KMS-11 (cell line): ENCODE measurements around the gene MTA1.

ENCODE experiments used
- H2AFZ ChIP-seq: fragments of 200-600 bp; sonication (generic); 2 replicates; pipeline ENCODE4 v1.6.1; 2016; ENCODE audit warnings: antibody characterized with exemption, mixed run types, low read depth
- H3K27ac ChIP-seq: fragments of 200-600 bp; sonication (generic); 2 replicates; pipeline ENCODE4 v1.6.1; 2016; ENCODE audit warnings: mild to moderate bottlenecking, mixed run types
- H3K27me3 ChIP-seq: fragments of 200-600 bp; sonication (generic); 2 replicates; pipeline ENCODE4 v1.6.1; 2017; ENCODE audit warnings: mild to moderate bottlenecking, low read depth, mixed run types, moderate library complexity; ENCODE audit not compliant: insufficient read depth
- H3K36me3 ChIP-seq: fragments of 200-600 bp; sonication (generic); 2 replicates; pipeline ENCODE4 v1.6.1; 2017; ENCODE audit warnings: mild to moderate bottlenecking, mixed run types; ENCODE audit not compliant: insufficient read depth
- H3K4me1 ChIP-seq: fragments of 200-600 bp; sonication (generic); 2 replicates; pipeline ENCODE4 v1.6.1; 2016; ENCODE audit warnings: mild to moderate bottlenecking, low read depth, mixed run types; ENCODE audit not compliant: poor library complexity, severe bottlenecking
- H3K4me2 ChIP-seq: fragments of 200-600 bp; sonication (generic); 2 replicates; pipeline ENCODE4 v1.7.0; 2016; ENCODE audit warnings: mild to moderate bottlenecking, mixed run types
- H3K4me3 ChIP-seq: fragments of 200-600 bp; sonication (generic); IDR thresholded peaks from 2 replicates; pipeline ENCODE4 v1.6.1; 2017; ENCODE audit warnings: low read depth, low read length, mixed read lengths; ENCODE audit not compliant: insufficient read depth
- H3K79me2 ChIP-seq: fragments of 200-600 bp; sonication (generic); 2 replicates; pipeline ENCODE4 v1.6.1; 2016; ENCODE audit warnings: low read depth, mixed run types; ENCODE audit not compliant: insufficient read depth
- H3K9ac ChIP-seq: fragments of 200-600 bp; sonication (generic); 2 replicates; pipeline ENCODE4 v1.6.1; 2016; ENCODE audit warnings: mild to moderate bottlenecking, mixed run types
- H4K20me1 ChIP-seq: fragments of 200-600 bp; sonication (generic); 2 replicates; pipeline ENCODE4 v1.6.1; 2016; ENCODE audit warnings: mild to moderate bottlenecking, mixed run types; ENCODE audit not compliant: insufficient read depth
- CTCF ChIP-seq: fragments of 200-600 bp; sonication (generic); conservative IDR thresholded peaks from 2 replicates; pipeline ENCODE4 v1.6.1; 2017; ENCODE audit warnings: low read depth, mild to moderate bottlenecking, antibody characterized with exemption, low read length, moderate library complexity, mixed read lengths

MTA1 gene

GRCh38 chr14:105484997-105485393 is 65.4 kb downstream of the MTA1 start:
- no peak overlapping the region for H3K4me3 ChIP-seq
- H3K79me2 ChIP-seq, result peaks cover 22% of the 10 kb centered on the region; the same call in 1 of the 2 replicates
- peaks cover 7% of the 10 kb centered on the region for H3K27me3 ChIP-seq
- H3K4me2 ChIP-seq, result no peak overlapping the region
- no peak overlapping the region for H2AFZ ChIP-seq
- H3K36me3 ChIP-seq, result no peaks in the 10 kb centered on the region
- H3K27ac ChIP-seq, result no peak overlapping the region
- H3K4me1 ChIP-seq, result peaks cover 23% of the 10 kb centered on the region
- no peak overlapping the region for H3K9ac ChIP-seq
- no peak for TF ChIP-seq CTCF
- H4K20me1 ChIP-seq, result no peaks in the 10 kb centered on the region

DNA sequence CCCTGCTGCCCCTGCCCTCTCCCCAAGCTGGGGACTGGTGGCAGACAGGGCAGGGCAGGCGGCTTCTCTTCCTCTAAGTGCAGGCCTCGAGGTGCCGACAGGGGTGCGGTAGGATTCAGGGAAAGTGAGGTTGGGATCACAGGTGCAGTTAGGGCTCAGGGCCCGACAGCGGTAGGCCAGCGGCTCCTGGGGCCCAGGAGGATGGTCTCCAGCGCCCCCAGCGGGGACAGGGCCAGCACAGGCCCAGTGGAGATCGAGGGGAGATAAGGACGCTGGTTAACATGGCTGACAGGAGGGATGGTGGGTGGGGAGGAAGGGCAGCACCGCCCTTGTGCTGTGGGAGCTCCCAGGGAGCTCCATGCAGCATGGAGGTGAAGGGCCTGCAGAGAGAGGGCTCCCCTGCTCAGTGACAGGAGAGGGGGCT is 66.1 kb downstream of the MTA1 start:
- 0 out of 2 replicates have a peak, but pooled peaks have one; percentile 13 for TF ChIP-seq CTCF
- Histone ChIP-seq H3K79me2 (peaks cover 22% of the 10 kb centered on the region; the same call in 1 of the 2 replicates), H3K9ac (no peak overlapping the region), H3K4me2 (no peak overlapping the region), H3K4me3 (no peak overlapping the region), H2AFZ (no peak overlapping the region), H4K20me1 (no peaks in the 10 kb centered on the region), H3K36me3 (no peaks in the 10 kb centered on the region), H3K27me3 (no peaks in the 10 kb centered on the region), H3K27ac (no peak overlapping the region), H3K4me1 (peaks cover 16% of the 10 kb centered on the region)

- Histone ChIP-seq H3K4me1 (peaks cover 10% of the 10 kb centered on the region), H3K36me3 (no peaks in the 10 kb centered on the region), H3K4me3 (no peak within 1 kb of the TSS), H3K27ac (peak within 1 kb of the TSS; percentile 98), H3K4me2 (peak within 1 kb of the TSS; percentile 85), H2AFZ (peak within 1 kb of the TSS; percentile 59; the same call in 1 of the 2 replicates), H3K79me2 (peaks cover 22% of the 10 kb centered on the region; the same call in 1 of the 2 replicates), H3K9ac (peak within 1 kb of the TSS; percentile 96), H4K20me1 (no peaks in the 10 kb centered on the region), H3K27me3 (no peaks in the 10 kb centered on the region)
- no peak for TF ChIP-seq CTCF
Measured at GRCh38 chr14:105486163-105486973, 66.7 kb downstream of the MTA1 start, which contains the start of gene CRIP1. Gene CRIP1 (plus strand): TSS chr14:105486886. CDS start chr14:105487260, 374 bp downstream.

DNA sequence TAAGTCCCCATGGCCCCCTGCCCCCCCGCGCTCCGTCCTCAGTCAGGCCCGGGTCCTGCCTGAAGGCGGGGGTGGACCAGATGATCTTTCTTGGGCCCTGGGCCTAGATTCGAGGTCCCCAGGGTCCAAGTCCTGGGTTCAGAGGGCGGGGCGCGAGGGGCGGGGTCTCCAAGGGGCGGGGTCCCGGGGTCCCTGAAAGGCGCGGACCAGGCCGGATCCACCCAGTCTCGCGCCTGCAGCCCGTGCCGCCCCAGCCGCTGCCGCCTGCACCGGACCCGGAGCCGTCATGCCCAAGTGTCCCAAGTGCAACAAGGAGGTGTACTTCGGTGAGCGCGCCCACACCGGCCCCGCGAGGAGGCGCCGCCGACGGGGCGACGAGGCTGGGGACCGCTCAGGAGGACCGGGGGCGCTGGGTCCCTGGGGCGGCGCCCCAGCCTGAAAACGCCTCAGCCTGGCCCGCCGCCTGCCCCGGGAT is 67.4 kb downstream of the MTA1 start:
- no peaks in the 10 kb centered on the region for H3K36me3 ChIP-seq
- H3K27me3 ChIP-seq, result no peaks in the 10 kb centered on the region
- H3K4me2 ChIP-seq, result peak overlapping the region; percentile 85
- peak overlapping the region; percentile 96 for H3K9ac ChIP-seq
- no peaks in the 10 kb centered on the region; the same call in 1 of the 2 replicates for H4K20me1 ChIP-seq
- H3K4me3 ChIP-seq, result no peak overlapping the region
- peak overlapping the region; percentile 59; the same call in 1 of the 2 replicates for H2AFZ ChIP-seq
- H3K79me2 ChIP-seq, result peaks cover 25% of the 10 kb centered on the region
- no peak for TF ChIP-seq CTCF
- H3K4me1 ChIP-seq, result peaks cover 14% of the 10 kb centered on the region
- H3K27ac ChIP-seq, result peak overlapping the region; percentile 98
